AG10803 (cell line): ENCODE results near the gene ZNF396.

Source experiments
- DNase-seq: peaks from one replicate; pipeline ENCODE4 v3.0.0; 2010; ENCODE audit warnings: low read depth
- H3K4me3 ChIP-seq: 2 replicates; pipeline ENCODE4 v1.5.1; 2011; ENCODE audit warnings: mild to moderate bottlenecking, low read length, control low read depth
- CTCF ChIP-seq: conservative IDR thresholded peaks from 2 replicates; pipeline ENCODE4 v1.5.1; 2011; ENCODE audit warnings: mild to moderate bottlenecking, low read length, control low read depth, inconsistent platforms

ZNF396 gene

GRCh38 chr18:35371412-35372195 is 5.5 kb downstream of the ZNF396 start:
- no peak overlapping the region for H3K4me3 ChIP-seq
- TF ChIP-seq CTCF: no peak
- DNase-seq: peak; percentile 83

- H3K4me3 ChIP-seq: no peak overlapping the region
- no peak for TF ChIP-seq CTCF
- no peak for DNase-seq
Measured at GRCh38 chr18:35369126-35369525, 8.0 kb downstream of the ZNF396 start.

GRCh38 chr18:35368595-35368994 is 8.5 kb downstream of the ZNF396 start:
- no peak overlapping the region for H3K4me3 ChIP-seq
- DNase-seq: no peak
- TF ChIP-seq CTCF: no peak

GRCh38 chr18:35362531-35362930 is 14.6 kb downstream of the ZNF396 start:
- no peak for DNase-seq
- no peak for TF ChIP-seq CTCF
- no peak overlapping the region for H3K4me3 ChIP-seq

GRCh38 chr18:35361570-35362321 is 15.4 kb downstream of the ZNF396 start:
- H3K4me3 ChIP-seq: no peak overlapping the region
- TF ChIP-seq CTCF: no peak
- no peak for DNase-seq

- H3K4me3 ChIP-seq: peak overlapping the region; percentile 26
- peak; percentile 92 for TF ChIP-seq CTCF
- peak; percentile 85 for DNase-seq
Measured at GRCh38 chr18:35355140-35355618, 22.0 kb downstream of the ZNF396 start.

- TF ChIP-seq CTCF: no peak
- DNase-seq: no peak
- no peak overlapping the region for H3K4me3 ChIP-seq
Measured at GRCh38 chr18:35352778-35353177, 24.4 kb downstream of the ZNF396 start.
